HepG2 (cell line): Measurements from ENCODE around the gene ARTN. TPM values are rescaled to one million over a fixed set of nuclear protein-coding genes. Genes with fewer than 3 reads are reported as not detected.

ENCODE experiments used
- ATM ChIP-seq: fragments of 450-650 bp; IDR thresholded peaks from 2 replicates; pipeline ENCODE4 v1.7.1; 2017; ENCODE audit warnings: mild to moderate bottlenecking, borderline replicate concordance
- HDAC1 ChIP-seq: sonication (generic); formaldehyde crosslinking; IDR thresholded peaks from 2 replicates; pipeline ENCODE4 v1.5.1; 2020; ENCODE audit warnings: mild to moderate bottlenecking, missing genetic modification reagents
- HDAC6 ChIP-seq: fragments of 200-600 bp; sonication (generic); IDR thresholded peaks from 2 replicates; pipeline ENCODE4 v1.7.0; 2017; ENCODE audit warnings: mild to moderate bottlenecking, antibody characterized with exemption, low read length, low read depth
- HNF4A ChIP-seq: sonication (generic); formaldehyde crosslinking; IDR thresholded peaks from 2 replicates; pipeline ENCODE4 v1.4.0; 2020; ENCODE audit warnings: missing genetic modification reagents
- ISL2 ChIP-seq: sonication (generic); formaldehyde crosslinking; IDR thresholded peaks from 2 replicates; pipeline ENCODE4 v1.5.0; 2020; ENCODE audit warnings: missing genetic modification reagents
- MEIS2 ChIP-seq: sonication (generic); formaldehyde crosslinking; IDR thresholded peaks from 2 replicates; pipeline ENCODE4 v1.9.0; 2021; ENCODE audit warnings: mild to moderate bottlenecking, missing genetic modification reagents
- MNT ChIP-seq: fragments of 450-650 bp; IDR thresholded peaks from 2 replicates; pipeline ENCODE4 v1.6.1; 2016
- MTA3 ChIP-seq: sonication (generic); formaldehyde crosslinking; IDR thresholded peaks from 2 replicates; pipeline ENCODE4 v1.4.0; 2020; ENCODE audit warnings: missing genetic modification reagents
- MTF1 ChIP-seq: sonication (generic); formaldehyde crosslinking; IDR thresholded peaks from 2 replicates; pipeline ENCODE4 v1.5.0; 2020; ENCODE audit warnings: missing genetic modification reagents
- NCOA2 ChIP-seq: sonication (generic); formaldehyde crosslinking; IDR thresholded peaks from 2 replicates; pipeline ENCODE4 v1.8.0; 2022; ENCODE audit warnings: inconsistent platforms
- REL ChIP-seq: sonication (generic); formaldehyde crosslinking; conservative IDR thresholded peaks from 2 replicates; pipeline ENCODE4 v1.8.0; 2022; ENCODE audit warnings: mild to moderate bottlenecking, missing genetic modification reagents, moderate library complexity
- RELA ChIP-seq: sonication (generic); formaldehyde crosslinking; IDR thresholded peaks from 2 replicates; pipeline ENCODE4 v1.4.0; 2020; ENCODE audit warnings: missing genetic modification reagents
- SNAPC2 ChIP-seq: sonication (generic); formaldehyde crosslinking; IDR thresholded peaks from 2 replicates; pipeline ENCODE4 v1.8.1; 2022; ENCODE audit warnings: mild to moderate bottlenecking, missing genetic modification reagents
- ZBTB34 ChIP-seq: sonication (generic); formaldehyde crosslinking; IDR thresholded peaks from 2 replicates; pipeline ENCODE4 v1.8.0; 2022; ENCODE audit warnings: mild to moderate bottlenecking, missing genetic modification reagents
- ZNF10 ChIP-seq: sonication (generic); formaldehyde crosslinking; IDR thresholded peaks from 2 replicates; pipeline ENCODE4 v1.4.0; 2020; ENCODE audit warnings: mild to moderate bottlenecking, low read depth, missing genetic modification reagents, borderline replicate concordance
- ZNF224 ChIP-seq: sonication (generic); formaldehyde crosslinking; IDR thresholded peaks from 2 replicates; pipeline ENCODE4 v1.5.0; 2020; ENCODE audit warnings: mild to moderate bottlenecking, missing genetic modification reagents
- ZNF292 ChIP-seq: sonication (generic); formaldehyde crosslinking; IDR thresholded peaks from 2 replicates; pipeline ENCODE4 v1.8.1; 2022; ENCODE audit warnings: mild to moderate bottlenecking, low read depth, missing genetic modification reagents, borderline replicate concordance
- ZNF768 ChIP-seq: sonication (generic); formaldehyde crosslinking; IDR thresholded peaks from 2 replicates; pipeline ENCODE4 v1.4.0; 2020; ENCODE audit warnings: missing genetic modification reagents
- polyA plus RNA-seq, 8 experiments: library from polyadenylated mRNA; depleted of rRNA in 3 of 8; stranded (reverse) in 7 of 8; unstranded in 1 of 8; fragments of >200 nt; fragmentation: Illumina TruSeq in 4 of 8; extraction: Trizol in 4 of 8; gene quantifications; 2 replicates each; pipeline versions ENCODE4 v1.2.1 to v1.2.3, GENCODE V29; 2011 to 2016; ENCODE audit warnings: low read depth in 4 of 8, missing spikeins in 1 of 8, mixed read lengths in 1 of 8; ENCODE audit not compliant: insufficient read depth in 1 of 8
- total RNA-seq, 5 experiments: library from RNA; depleted of rRNA; stranded (reverse); fragments of >200 nt; fragmentation: Illumina TruSeq; extraction: Trizol; gene quantifications; 2 replicates each; pipeline ENCODE4 v1.2.3, GENCODE V29; 2016; ENCODE audit warnings: low read depth in 1 of 5
- TF ChIP-seq, protein P1 (sequence below): IDR thresholded peaks from 2 replicates; pipeline ENCODE4 v1.6.1; 2016; ENCODE audit warnings: low read depth, control low read depth
- TF ChIP-seq, protein P2 (sequence below): IDR thresholded peaks from 2 replicates; pipeline ENCODE4 v1.6.1; 2018; ENCODE audit warnings: missing genetic modification reagents
- TF ChIP-seq, protein P3 (sequence below): sonication (generic); formaldehyde crosslinking; IDR thresholded peaks from 2 replicates; pipeline ENCODE4 v1.8.0; 2022; ENCODE audit warnings: mild to moderate bottlenecking, missing genetic modification reagents, moderate library complexity
- TF ChIP-seq, protein P4 (sequence below): sonication (generic); formaldehyde crosslinking; IDR thresholded peaks from 2 replicates; pipeline ENCODE4 v1.8.0; 2022; ENCODE audit warnings: missing genetic modification reagents, mild to moderate bottlenecking, inconsistent platforms, borderline replicate concordance

ARTN gene
- total and polyA plus RNA-seq, 2 of the 13 experiments (the other 11 are each of a cell fraction or from before 2014, with no cell fraction given): 0.11 to 0.62 TPM

- TF ChIP-seq, protein P1, sequence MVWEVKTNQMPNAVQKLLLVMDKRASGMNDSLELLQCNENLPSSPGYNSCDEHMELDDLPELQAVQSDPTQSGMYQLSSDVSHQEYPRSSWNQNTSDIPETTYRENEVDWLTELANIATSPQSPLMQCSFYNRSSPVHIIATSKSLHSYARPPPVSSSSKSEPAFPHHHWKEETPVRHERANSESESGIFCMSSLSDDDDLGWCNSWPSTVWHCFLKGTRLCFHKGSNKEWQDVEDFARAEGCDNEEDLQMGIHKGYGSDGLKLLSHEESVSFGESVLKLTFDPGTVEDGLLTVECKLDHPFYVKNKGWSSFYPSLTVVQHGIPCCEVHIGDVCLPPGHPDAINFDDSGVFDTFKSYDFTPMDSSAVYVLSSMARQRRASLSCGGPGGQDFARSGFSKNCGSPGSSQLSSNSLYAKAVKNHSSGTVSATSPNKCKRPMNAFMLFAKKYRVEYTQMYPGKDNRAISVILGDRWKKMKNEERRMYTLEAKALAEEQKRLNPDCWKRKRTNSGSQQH: no peak
- TF ChIP-seq MTA3 (CRISPR knock-in tag): no peak
- TF ChIP-seq ATM: no peak
- TF ChIP-seq HDAC6: no peak
- peak; percentile 67; the same call in 1 of the 2 replicates for TF ChIP-seq REL (CRISPR knock-in tag)
- peak; percentile 92 for TF ChIP-seq HDAC1 (CRISPR knock-in tag)
- 0 out of 2 replicates have a peak, but pooled peaks have one; percentile 32 for TF ChIP-seq ZNF292 (CRISPR knock-in tag)
- TF ChIP-seq, protein P2, sequence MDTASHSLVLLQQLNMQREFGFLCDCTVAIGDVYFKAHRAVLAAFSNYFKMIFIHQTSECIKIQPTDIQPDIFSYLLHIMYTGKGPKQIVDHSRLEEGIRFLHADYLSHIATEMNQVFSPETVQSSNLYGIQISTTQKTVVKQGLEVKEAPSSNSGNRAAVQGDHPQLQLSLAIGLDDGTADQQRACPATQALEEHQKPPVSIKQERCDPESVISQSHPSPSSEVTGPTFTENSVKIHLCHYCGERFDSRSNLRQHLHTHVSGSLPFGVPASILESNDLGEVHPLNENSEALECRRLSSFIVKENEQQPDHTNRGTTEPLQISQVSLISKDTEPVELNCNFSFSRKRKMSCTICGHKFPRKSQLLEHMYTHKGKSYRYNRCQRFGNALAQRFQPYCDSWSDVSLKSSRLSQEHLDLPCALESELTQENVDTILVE (CRISPR knock-in tag): peak; percentile 89
- TF ChIP-seq MTF1: no peak
- TF ChIP-seq, protein P3, sequence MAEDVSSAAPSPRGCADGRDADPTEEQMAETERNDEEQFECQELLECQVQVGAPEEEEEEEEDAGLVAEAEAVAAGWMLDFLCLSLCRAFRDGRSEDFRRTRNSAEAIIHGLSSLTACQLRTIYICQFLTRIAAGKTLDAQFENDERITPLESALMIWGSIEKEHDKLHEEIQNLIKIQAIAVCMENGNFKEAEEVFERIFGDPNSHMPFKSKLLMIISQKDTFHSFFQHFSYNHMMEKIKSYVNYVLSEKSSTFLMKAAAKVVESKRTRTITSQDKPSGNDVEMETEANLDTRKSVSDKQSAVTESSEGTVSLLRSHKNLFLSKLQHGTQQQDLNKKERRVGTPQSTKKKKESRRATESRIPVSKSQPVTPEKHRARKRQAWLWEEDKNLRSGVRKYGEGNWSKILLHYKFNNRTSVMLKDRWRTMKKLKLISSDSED (CRISPR knock-in tag): no peak
- TF ChIP-seq ZNF768 (CRISPR knock-in tag): no peak
- no peak; the same call in 1 of the 2 replicates for TF ChIP-seq NCOA2 (CRISPR knock-in tag)
- TF ChIP-seq, protein P4, sequence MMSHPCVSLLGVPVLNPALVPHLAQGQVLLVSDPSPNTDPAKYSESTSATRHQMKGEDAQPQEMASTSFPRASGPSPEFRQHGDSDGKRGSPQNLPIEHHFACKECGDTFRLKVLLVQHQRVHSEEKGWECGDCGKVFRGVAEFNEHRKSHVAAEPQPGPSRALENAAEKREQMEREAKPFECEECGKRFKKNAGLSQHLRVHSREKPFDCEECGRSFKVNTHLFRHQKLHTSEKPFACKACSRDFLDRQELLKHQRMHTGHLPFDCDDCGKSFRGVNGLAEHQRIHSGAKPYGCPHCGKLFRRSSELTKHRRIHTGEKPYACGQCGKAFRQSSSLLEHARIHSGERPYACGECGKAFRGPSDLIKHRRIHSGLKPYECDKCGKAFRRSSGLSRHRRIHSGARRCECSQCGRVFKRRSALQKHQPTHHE (CRISPR knock-in tag): peak; percentile 89; the same call in 1 of the 2 replicates
- peak; percentile 67; the same call in 1 of the 2 replicates for TF ChIP-seq RELA (CRISPR knock-in tag)
- no peak for TF ChIP-seq ZBTB34 (CRISPR knock-in tag)
- TF ChIP-seq MEIS2 (CRISPR knock-in tag): peak; percentile 55; the same call in 1 of the 2 replicates
- no peak for TF ChIP-seq HNF4A (CRISPR knock-in tag)
- TF ChIP-seq MNT: peak; percentile 93
- TF ChIP-seq SNAPC2: no peak
- TF ChIP-seq ISL2: no peak
- no peak for TF ChIP-seq ZNF10 (CRISPR knock-in tag)
- 0 out of 2 replicates have a peak, but pooled peaks have one; percentile 57 for TF ChIP-seq ZNF224 (CRISPR knock-in tag)
These were observed 41.0 kb downstream of the ARTN start, which contains the start of gene ATP6V0B (continued) for GRCh38 chr1:43974443-43975248.
